ENCODE measurements around the gene TPK1. TPM values are rescaled to one million over a fixed set of nuclear protein-coding genes. Genes with fewer than 3 reads are reported as not detected.

The TPK1 gene
- total and polyA plus RNA-seq, 2 of the 13 experiments (the other 11 are each of a cell fraction or from before 2014, with no cell fraction given), result 1.0 to 1.2 TPM

- ChIA-PET POLR2A (no interaction called here), CTCF (ENCODE audit: low intra/inter-chr PET ratio, low total read pairs) (no interaction called here)
- WGBS (ENCODE audit: low lambda C conversion rate), result 23% methylated on average over 5 of the region's 6 CpGs
- DNase-seq (ENCODE audit: low spot score) (no peak), FAIRE-seq (no peak), ATAC-seq (no peak)
- intact Hi-C loops (cut with micrococcal nuclease; ENCODE audit: unreplicated experiment), result no loop called here
- no peak overlapping the region for H3K4me3 ChIP-seq (replicated peaks in 1 of 3; ENCODE audit: insufficient read depth in 1 of 3, low read depth in 2 of 3, low read length in 3 of 3)
- no peaks in the 10 kb centered on the region for H3K79me2 ChIP-seq (ENCODE audit: insufficient read depth, low read length)
- H3K9ac ChIP-seq (ENCODE audit: insufficient read depth, low read depth, low read length), result no peak overlapping the region
- no peaks in the 10 kb centered on the region for H4K20me1 ChIP-seq (ENCODE audit: insufficient read depth, low read length)
- no peak overlapping the region for H2AFZ ChIP-seq (ENCODE audit: low read length)
- H3K4me1 ChIP-seq (ENCODE audit: insufficient read depth, low read length), result no peaks in the 10 kb centered on the region
- H3K27me3 ChIP-seq (ENCODE audit: control insufficient read depth in 1 of 2, insufficient read depth in 2 of 2, low read length in 2 of 2), result no peaks in the 10 kb centered on the region
- TF ChIP-seq ZBTB25 (CRISPR knock-in tag; IDR thresholded peaks at IDR 0.05) (no peak), ZNF530 (CRISPR knock-in tag; IDR thresholded peaks at IDR 0.05; ENCODE audit: low read depth) (no peak), ZNF574 (CRISPR knock-in tag; IDR thresholded peaks at IDR 0.05) (no peak), ZNF589 (CRISPR knock-in tag; conservative IDR thresholded peaks at IDR 0.05) (no peak), MAFK (conservative IDR thresholded peaks at IDR 0.05 in 1 of 2, IDR thresholded peaks at IDR 0.05 in 1 of 2; ENCODE audit: low read length in 2 of 2) (no peak), HNF4A (CRISPR knock-in tag; IDR thresholded peaks at IDR 0.05) (no peak), SOX13 (IDR thresholded peaks at IDR 0.05) (no peak), SOX13 (CRISPR knock-in tag; conservative IDR thresholded peaks at IDR 0.05 in 1 of 2, IDR thresholded peaks at IDR 0.05 in 1 of 2) (no peak), ATF1 (CRISPR knock-in tag; IDR thresholded peaks at IDR 0.05) (no peak)
- no TSS peak for BruUV-seq (replicated peaks)
- H3K36me3 ChIP-seq (replicated peaks in 1 of 2; ENCODE audit: control insufficient read depth in 1 of 2, insufficient read depth in 2 of 2, low read length in 2 of 2), result no peaks in the 10 kb centered on the region
- H3K27ac ChIP-seq (ENCODE audit: extremely low read length, insufficient read depth, low read length), result no peak overlapping the region
- H3K9me3 ChIP-seq (ENCODE audit: low read length), result peaks cover 9% of the 10 kb centered on the region; the same call in 1 of the 2 replicates
- no peak overlapping the region for H3K4me2 ChIP-seq (ENCODE audit: low read depth, low read length)
- in situ Hi-C loops (cut with HindIII; ENCODE audit: extremely low pct_ligation_motif_present, low pct_unique_long_range_greater_than_20kb), result no loop called here
These were observed 206.8 kb downstream of the TPK1 start for GRCh38 chr7:144629011-144629410.

Measured in HepG2 (cell line).